ENCODE data around the gene SLC5A3. TPM values are rescaled to one million over a fixed set of nuclear protein-coding genes. Genes with fewer than 3 reads are reported as not detected.

Gene SLC5A3
- total and polyA plus RNA-seq, 2 of the 8 experiments (the other 6 are each of a cell fraction or from before 2014, with no cell fraction given), result 4.0 to 19.4 TPM

DNA sequence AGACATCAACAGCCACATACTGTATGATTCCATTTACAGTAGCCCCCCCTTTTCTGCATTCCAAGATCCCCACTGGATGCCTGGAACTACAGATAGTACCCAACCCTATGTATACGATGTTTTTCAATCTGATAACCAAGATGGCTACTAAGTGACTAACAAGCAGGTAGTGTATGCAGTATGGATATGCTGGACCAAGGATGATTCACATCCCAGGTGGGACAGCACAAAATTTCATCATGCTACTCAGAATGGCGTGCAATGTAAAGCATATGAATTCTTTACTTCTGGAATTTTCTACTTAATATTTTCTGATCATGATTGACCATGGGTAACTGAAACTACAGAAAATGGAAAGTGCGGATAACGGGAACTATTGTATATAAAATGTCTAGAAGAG is 30.0 kb upstream of the SLC5A3 start (continued):
- TF ChIP-seq, protein P1, sequence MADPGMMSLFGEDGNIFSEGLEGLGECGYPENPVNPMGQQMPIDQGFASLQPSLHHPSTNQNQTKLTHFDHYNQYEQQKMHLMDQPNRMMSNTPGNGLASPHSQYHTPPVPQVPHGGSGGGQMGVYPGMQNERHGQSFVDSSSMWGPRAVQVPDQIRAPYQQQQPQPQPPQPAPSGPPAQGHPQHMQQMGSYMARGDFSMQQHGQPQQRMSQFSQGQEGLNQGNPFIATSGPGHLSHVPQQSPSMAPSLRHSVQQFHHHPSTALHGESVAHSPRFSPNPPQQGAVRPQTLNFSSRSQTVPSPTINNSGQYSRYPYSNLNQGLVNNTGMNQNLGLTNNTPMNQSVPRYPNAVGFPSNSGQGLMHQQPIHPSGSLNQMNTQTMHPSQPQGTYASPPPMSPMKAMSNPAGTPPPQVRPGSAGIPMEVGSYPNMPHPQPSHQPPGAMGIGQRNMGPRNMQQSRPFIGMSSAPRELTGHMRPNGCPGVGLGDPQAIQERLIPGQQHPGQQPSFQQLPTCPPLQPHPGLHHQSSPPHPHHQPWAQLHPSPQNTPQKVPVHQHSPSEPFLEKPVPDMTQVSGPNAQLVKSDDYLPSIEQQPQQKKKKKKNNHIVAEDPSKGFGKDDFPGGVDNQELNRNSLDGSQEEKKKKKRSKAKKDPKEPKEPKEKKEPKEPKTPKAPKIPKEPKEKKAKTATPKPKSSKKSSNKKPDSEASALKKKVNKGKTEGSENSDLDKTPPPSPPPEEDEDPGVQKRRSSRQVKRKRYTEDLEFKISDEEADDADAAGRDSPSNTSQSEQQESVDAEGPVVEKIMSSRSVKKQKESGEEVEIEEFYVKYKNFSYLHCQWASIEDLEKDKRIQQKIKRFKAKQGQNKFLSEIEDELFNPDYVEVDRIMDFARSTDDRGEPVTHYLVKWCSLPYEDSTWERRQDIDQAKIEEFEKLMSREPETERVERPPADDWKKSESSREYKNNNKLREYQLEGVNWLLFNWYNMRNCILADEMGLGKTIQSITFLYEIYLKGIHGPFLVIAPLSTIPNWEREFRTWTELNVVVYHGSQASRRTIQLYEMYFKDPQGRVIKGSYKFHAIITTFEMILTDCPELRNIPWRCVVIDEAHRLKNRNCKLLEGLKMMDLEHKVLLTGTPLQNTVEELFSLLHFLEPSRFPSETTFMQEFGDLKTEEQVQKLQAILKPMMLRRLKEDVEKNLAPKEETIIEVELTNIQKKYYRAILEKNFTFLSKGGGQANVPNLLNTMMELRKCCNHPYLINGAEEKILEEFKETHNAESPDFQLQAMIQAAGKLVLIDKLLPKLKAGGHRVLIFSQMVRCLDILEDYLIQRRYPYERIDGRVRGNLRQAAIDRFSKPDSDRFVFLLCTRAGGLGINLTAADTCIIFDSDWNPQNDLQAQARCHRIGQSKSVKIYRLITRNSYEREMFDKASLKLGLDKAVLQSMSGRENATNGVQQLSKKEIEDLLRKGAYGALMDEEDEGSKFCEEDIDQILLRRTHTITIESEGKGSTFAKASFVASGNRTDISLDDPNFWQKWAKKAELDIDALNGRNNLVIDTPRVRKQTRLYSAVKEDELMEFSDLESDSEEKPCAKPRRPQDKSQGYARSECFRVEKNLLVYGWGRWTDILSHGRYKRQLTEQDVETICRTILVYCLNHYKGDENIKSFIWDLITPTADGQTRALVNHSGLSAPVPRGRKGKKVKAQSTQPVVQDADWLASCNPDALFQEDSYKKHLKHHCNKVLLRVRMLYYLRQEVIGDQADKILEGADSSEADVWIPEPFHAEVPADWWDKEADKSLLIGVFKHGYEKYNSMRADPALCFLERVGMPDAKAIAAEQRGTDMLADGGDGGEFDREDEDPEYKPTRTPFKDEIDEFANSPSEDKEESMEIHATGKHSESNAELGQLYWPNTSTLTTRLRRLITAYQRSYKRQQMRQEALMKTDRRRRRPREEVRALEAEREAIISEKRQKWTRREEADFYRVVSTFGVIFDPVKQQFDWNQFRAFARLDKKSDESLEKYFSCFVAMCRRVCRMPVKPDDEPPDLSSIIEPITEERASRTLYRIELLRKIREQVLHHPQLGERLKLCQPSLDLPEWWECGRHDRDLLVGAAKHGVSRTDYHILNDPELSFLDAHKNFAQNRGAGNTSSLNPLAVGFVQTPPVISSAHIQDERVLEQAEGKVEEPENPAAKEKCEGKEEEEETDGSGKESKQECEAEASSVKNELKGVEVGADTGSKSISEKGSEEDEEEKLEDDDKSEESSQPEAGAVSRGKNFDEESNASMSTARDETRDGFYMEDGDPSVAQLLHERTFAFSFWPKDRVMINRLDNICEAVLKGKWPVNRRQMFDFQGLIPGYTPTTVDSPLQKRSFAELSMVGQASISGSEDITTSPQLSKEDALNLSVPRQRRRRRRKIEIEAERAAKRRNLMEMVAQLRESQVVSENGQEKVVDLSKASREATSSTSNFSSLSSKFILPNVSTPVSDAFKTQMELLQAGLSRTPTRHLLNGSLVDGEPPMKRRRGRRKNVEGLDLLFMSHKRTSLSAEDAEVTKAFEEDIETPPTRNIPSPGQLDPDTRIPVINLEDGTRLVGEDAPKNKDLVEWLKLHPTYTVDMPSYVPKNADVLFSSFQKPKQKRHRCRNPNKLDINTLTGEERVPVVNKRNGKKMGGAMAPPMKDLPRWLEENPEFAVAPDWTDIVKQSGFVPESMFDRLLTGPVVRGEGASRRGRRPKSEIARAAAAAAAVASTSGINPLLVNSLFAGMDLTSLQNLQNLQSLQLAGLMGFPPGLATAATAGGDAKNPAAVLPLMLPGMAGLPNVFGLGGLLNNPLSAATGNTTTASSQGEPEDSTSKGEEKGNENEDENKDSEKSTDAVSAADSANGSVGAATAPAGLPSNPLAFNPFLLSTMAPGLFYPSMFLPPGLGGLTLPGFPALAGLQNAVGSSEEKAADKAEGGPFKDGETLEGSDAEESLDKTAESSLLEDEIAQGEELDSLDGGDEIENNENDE (IDR thresholded peaks at IDR 0.05; ENCODE audit: insufficient replicate concordance, low read length), result no peak
- TF ChIP-seq CBX5 (IDR thresholded peaks at IDR 0.05; ENCODE audit: low read depth, low read length) (no peak), SUZ12 (IDR thresholded peaks at IDR 0.05; ENCODE audit: low read length) (no peak), SIX5 (IDR thresholded peaks at IDR 0.05; ENCODE audit: low read depth, low read length) (no peak), TCF12 (IDR thresholded peaks at IDR 0.05; ENCODE audit: low read depth, low read length) (no peak)
- TF ChIP-seq, protein P2, sequence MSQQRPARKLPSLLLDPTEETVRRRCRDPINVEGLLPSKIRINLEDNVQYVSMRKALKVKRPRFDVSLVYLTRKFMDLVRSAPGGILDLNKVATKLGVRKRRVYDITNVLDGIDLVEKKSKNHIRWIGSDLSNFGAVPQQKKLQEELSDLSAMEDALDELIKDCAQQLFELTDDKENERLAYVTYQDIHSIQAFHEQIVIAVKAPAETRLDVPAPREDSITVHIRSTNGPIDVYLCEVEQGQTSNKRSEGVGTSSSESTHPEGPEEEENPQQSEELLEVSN (IDR thresholded peaks at IDR 0.05), result no peak
